Astrocyte of the spinal cord (primary cell): ENCODE data around the gene AIMP1.

Experiments
- DNase-seq: peaks from one replicate; pipeline ENCODE4 v3.0.0; 2011; ENCODE audit warnings: low read depth, low spot score
- H3K4me3 ChIP-seq: 2 replicates; pipeline ENCODE4 v1.5.1; 2011; ENCODE audit warnings: low read depth, mild to moderate bottlenecking, low read length, moderate library complexity
- CTCF ChIP-seq: IDR thresholded peaks from 2 replicates; pipeline ENCODE4 v1.5.1; 2012; ENCODE audit warnings: low read depth, mild to moderate bottlenecking, low read length, inconsistent platforms
- in situ Hi-C: cut with HindIII; loops from 2 replicates; pipeline ENCODE4 v1.10.0; 2017; ENCODE audit warnings: low sequenced_read_pairs

AIMP1 gene

GRCh38 chr4:106367072-106367471 lies 50.7 kb downstream of the AIMP1 start:
- TF ChIP-seq CTCF: no peak
- in situ Hi-C loops: no loop called here
- no peak for DNase-seq
- no peak overlapping the region for H3K4me3 ChIP-seq

GRCh38 chr4:106368678-106369077 lies 52.3 kb downstream of the AIMP1 start, which contains the start of gene GIMD1:
Gene GIMD1, minus strand, starts transcription at chr4:106368778. Its CDS starts 1,343 bp downstream, at chr4:106367435.
- in situ Hi-C loops: no loop called here
- no peak for DNase-seq
- no peak for TF ChIP-seq CTCF
- H3K4me3 ChIP-seq: no peak within 1 kb of the TSS

- TF ChIP-seq CTCF: peak; percentile 73
- in situ Hi-C loops: no loop called here
- no peak overlapping the region for H3K4me3 ChIP-seq
- DNase-seq: peak; percentile 88
These were observed 53.2 kb downstream of the AIMP1 start for GRCh38 chr4:106369456-106370060.

- no peak for TF ChIP-seq CTCF
- in situ Hi-C loops: no loop called here
- H3K4me3 ChIP-seq: no peak overlapping the region
- no peak for DNase-seq
These were observed 53.9 kb downstream of the AIMP1 start for GRCh38 chr4:106370214-106370613.

- TF ChIP-seq CTCF: no peak
- in situ Hi-C loops: no loop called here
- DNase-seq: no peak
- H3K4me3 ChIP-seq: no peak overlapping the region
These were observed 54.8 kb downstream of the AIMP1 start for GRCh38 chr4:106371161-106371560.

GRCh38 chr4:106373026-106373425 lies 56.7 kb downstream of the AIMP1 start:
- in situ Hi-C loops: no loop called here
- no peak for TF ChIP-seq CTCF
- H3K4me3 ChIP-seq: no peak overlapping the region
- DNase-seq: no peak
